AG04450 (cell line): ENCODE results near the gene LRRFIP2. TPM values are rescaled to one million over a fixed set of nuclear protein-coding genes. Genes with fewer than 3 reads are reported as not detected.
"Not testable (repeated sequence)": the region's sequence is repeated elsewhere in the genome, so short reads cannot be mapped to it uniquely, and the experiment has no call there.

Source experiments
- CTCF ChIA-PET: fragments of 300-600, 350-600 bp; formaldehyde crosslinking; extraction: SDS; loops from one replicate; lab custom pipeline; 2022; ENCODE audit warnings: antibody characterized with exemption, inconsistent platforms; lab: Charles Lee
- POLR2A ChIA-PET: fragments of 350-600 bp; formaldehyde crosslinking; extraction: SDS; loops from one replicate; lab custom pipeline; 2021; ENCODE audit warnings: antibody characterized with exemption, inconsistent platforms; lab: Yijun Ruan, JAX
- DNase-seq: peaks from one replicate; pipeline ENCODE4 v3.0.0-alpha.2; 2011; ENCODE audit warnings: low read depth, low spot score
- H3K27ac ChIP-seq: one replicate; pipeline ENCODE4 v1.5.1; 2012; ENCODE audit warnings: low read depth, low read length, control low read depth
- H3K27me3 ChIP-seq: one replicate; pipeline ENCODE4 v1.6.0; 2012; ENCODE audit warnings: low read length; ENCODE audit not compliant: control insufficient read depth, insufficient read depth
- H3K4me3 ChIP-seq: 2 replicates; pipeline ENCODE4 v1.5.1; 2011; ENCODE audit warnings: mild to moderate bottlenecking, low read depth, low read length, control low read depth
- H3K9me3 ChIP-seq: 2 replicates; pipeline ENCODE4 v1.5.1; 2012; ENCODE audit warnings: low read length; ENCODE audit not compliant: control insufficient read depth, insufficient read depth
- CTCF ChIP-seq: IDR thresholded peaks from 2 replicates; pipeline ENCODE4 v1.5.1; 2011; ENCODE audit warnings: low read depth, low read length, control low read depth, inconsistent platforms
- polyA plus RNA-seq: library from polyadenylated mRNA; depleted of rRNA; stranded (reverse); fragments of >200 nt; gene quantifications from 2 replicates; pipeline ENCODE4 v1.2.3, GENCODE V29; 2011

The LRRFIP2 gene
- polyA plus RNA-seq, 1 experiment = 52.7 TPM

- CTCF ChIA-PET = no interaction called here
- no peak for TF ChIP-seq CTCF
- no peak overlapping the region for H3K4me3 ChIP-seq
- POLR2A ChIA-PET = no interaction called here
- no peaks in the 10 kb centered on the region for H3K9me3 ChIP-seq
- no peak overlapping the region for H3K27ac ChIP-seq
- no peak for DNase-seq
- H3K27me3 ChIP-seq = no peaks in the 10 kb centered on the region
These were observed 26.7 kb downstream of the LRRFIP2 start for GRCh38 chr3:37147666-37148065.

GRCh38 chr3:37146927-37147326 lies 27.5 kb downstream of the LRRFIP2 start:
- POLR2A ChIA-PET, H3K27ac ChIP-seq, CTCF ChIA-PET, H3K9me3 ChIP-seq, H3K4me3 ChIP-seq, DNase-seq, H3K27me3 ChIP-seq: not testable (repeated sequence)

- no peak for TF ChIP-seq CTCF
- DNase-seq = no peak
- no peak overlapping the region for H3K27ac ChIP-seq
- no peaks in the 10 kb centered on the region for H3K9me3 ChIP-seq
- H3K27me3 ChIP-seq = no peaks in the 10 kb centered on the region
- CTCF ChIA-PET = no interaction called here
- no peak overlapping the region for H3K4me3 ChIP-seq
- POLR2A ChIA-PET = no interaction called here
These were observed 28.8 kb downstream of the LRRFIP2 start for GRCh38 chr3:37145611-37146010.

GRCh38 chr3:37144806-37145205 lies 29.6 kb downstream of the LRRFIP2 start:
- no peak overlapping the region for H3K4me3 ChIP-seq
- no peak overlapping the region for H3K27ac ChIP-seq
- H3K27me3 ChIP-seq = no peaks in the 10 kb centered on the region
- TF ChIP-seq CTCF = no peak
- H3K9me3 ChIP-seq = no peaks in the 10 kb centered on the region
- ChIA-PET CTCF (no interaction called here), POLR2A (no interaction called here)
- no peak for DNase-seq

- DNase-seq = no peak
- POLR2A ChIA-PET = no interaction called here
- CTCF ChIA-PET = no interaction called here
These were observed 30.6 kb downstream of the LRRFIP2 start for GRCh38 chr3:37143821-37144220.

More at GRCh38 chr3:37143821-37144220, 30.6 kb downstream of the LRRFIP2 start:
- Histone ChIP-seq H3K27me3 (no peaks in the 10 kb centered on the region), H3K4me3 (no peak overlapping the region), H3K9me3 (no peaks in the 10 kb centered on the region), H3K27ac (no peak overlapping the region)
- no peak for TF ChIP-seq CTCF
